Mesothelial cell of epicardium (in vitro differentiated cells): ENCODE measurements around the gene HEATR5A. TPM values are rescaled to one million over a fixed set of nuclear protein-coding genes. Genes with fewer than 3 reads are reported as not detected.
"Not testable (repeated sequence)": the region's sequence is repeated elsewhere in the genome, so short reads cannot be mapped to it uniquely, and the experiment has no call there.

Experiments used
- DNase-seq, 2 experiments: peaks; one replicate each; pipeline ENCODE4 v3.0.0; 2021; ENCODE audit warnings: low spot score in 2 of 2; ENCODE audit not compliant: unreplicated experiment in 2 of 2
- H3K27ac Mint-ChIP-seq: 2 replicates; pipeline ENCODE4 v1.8.0; 2021; ENCODE audit warnings: mixed read lengths
- H3K27me3 Mint-ChIP-seq: 2 replicates; pipeline ENCODE4 v1.8.0; 2021; ENCODE audit warnings: low read depth, mixed read lengths
- H3K36me3 Mint-ChIP-seq: 2 replicates; pipeline ENCODE4 v1.8.0; 2021; ENCODE audit warnings: mixed read lengths
- H3K4me1 Mint-ChIP-seq: 2 replicates; pipeline ENCODE4 v1.8.0; 2021; ENCODE audit warnings: mixed read lengths
- H3K4me3 Mint-ChIP-seq: 2 replicates; pipeline ENCODE4 v1.8.0; 2021; ENCODE audit warnings: mild to moderate bottlenecking, moderate library complexity, mixed read lengths
- H3K9me3 Mint-ChIP-seq: 2 replicates; pipeline ENCODE4 v1.8.0; 2021; ENCODE audit warnings: mixed read lengths
- CTCF ChIP-seq: fragments of 200-600 bp; sonication (generic); IDR thresholded peaks from one replicate; pipeline ENCODE4 v1.5.0; 2021; ENCODE audit warnings: antibody characterized with exemption; ENCODE audit not compliant: unreplicated experiment
- total RNA-seq: library from RNA; stranded (reverse); gene quantifications from 3 replicates; pipeline ENCODE4 v1.2.1, GENCODE V29; 2021

The HEATR5A gene
- total RNA-seq, 1 donor from 2014 or later: 21.5 TPM

GRCh38 chr14:31445703-31446102 lies 25.4 kb upstream of the HEATR5A start:
- H3K9me3 Mint-ChIP-seq: peaks cover 4% of the 10 kb centered on the region
- H3K27me3 Mint-ChIP-seq: no peaks in the 10 kb centered on the region
- peaks cover 24% of the 10 kb centered on the region for H3K36me3 Mint-ChIP-seq
- H3K27ac Mint-ChIP-seq: no peak overlapping the region
- H3K4me3 Mint-ChIP-seq: no peak overlapping the region
- DNase-seq: no peak
- peaks cover 4% of the 10 kb centered on the region for H3K4me1 Mint-ChIP-seq
- no peak for TF ChIP-seq CTCF

- Mint-ChIP-seq H3K27ac (no peak overlapping the region), H3K36me3 (peaks cover 31% of the 10 kb centered on the region), H3K4me1 (peaks cover 4% of the 10 kb centered on the region), H3K4me3 (no peak overlapping the region), H3K27me3 (no peaks in the 10 kb centered on the region), H3K9me3 (peaks cover 18% of the 10 kb centered on the region)
- TF ChIP-seq CTCF: no peak
- no peak for DNase-seq
Observed at GRCh38 chr14:31442284-31442683, 21.9 kb upstream of the HEATR5A start.

- H3K36me3 Mint-ChIP-seq: peaks cover 28% of the 10 kb centered on the region
- no peak for DNase-seq
- peaks cover 4% of the 10 kb centered on the region for H3K4me1 Mint-ChIP-seq
- H3K9me3 Mint-ChIP-seq: peaks cover 18% of the 10 kb centered on the region
- H3K27ac Mint-ChIP-seq: peak overlapping the region; percentile 83
- no peak overlapping the region for H3K4me3 Mint-ChIP-seq
- no peak for TF ChIP-seq CTCF
- H3K27me3 Mint-ChIP-seq: no peaks in the 10 kb centered on the region
Observed at GRCh38 chr14:31441273-31442111, 21.1 kb upstream of the HEATR5A start.

- Mint-ChIP-seq H3K27me3 (no peaks in the 10 kb centered on the region), H3K9me3 (peaks cover 18% of the 10 kb centered on the region), H3K4me1 (peaks cover 4% of the 10 kb centered on the region), H3K27ac (no peak overlapping the region), H3K36me3 (peaks cover 24% of the 10 kb centered on the region), H3K4me3 (no peak overlapping the region)
- TF ChIP-seq CTCF: no peak
- DNase-seq: no peak
Observed at GRCh38 chr14:31440280-31440679, 19.9 kb upstream of the HEATR5A start.

GRCh38 chr14:31439561-31439960 lies 19.2 kb upstream of the HEATR5A start:
- Mint-ChIP-seq H3K4me1 (peaks cover 4% of the 10 kb centered on the region), H3K27me3 (no peaks in the 10 kb centered on the region), H3K9me3 (peaks cover 18% of the 10 kb centered on the region), H3K4me3 (no peak overlapping the region), H3K27ac (no peak overlapping the region), H3K36me3 (peaks cover 24% of the 10 kb centered on the region)
- no peak for DNase-seq
- no peak for TF ChIP-seq CTCF

GRCh38 chr14:31437045-31437691 lies 16.8 kb upstream of the HEATR5A start:
- H3K9me3 Mint-ChIP-seq: peaks cover 24% of the 10 kb centered on the region
- H3K4me1 Mint-ChIP-seq, DNase-seq, H3K27ac Mint-ChIP-seq, H3K4me3 Mint-ChIP-seq, H3K27me3 Mint-ChIP-seq: not testable (repeated sequence)
- peaks cover 26% of the 10 kb centered on the region for H3K36me3 Mint-ChIP-seq
